PC-3 (cell line): ENCODE data around the gene C16orf92. TPM values are rescaled to one million over a fixed set of nuclear protein-coding genes. Genes with fewer than 3 reads are reported as not detected.

Source experiments
- ATAC-seq: fragments of 200-7000 bp; cut with Tn5 transposase; 2 replicates; pipeline ENCODE4 v1.9.1; 2020; ENCODE audit warnings: mild to moderate bottlenecking, moderate library complexity
- BruUV-seq: library from RNA; stranded (reverse); fragments of 400-500 nt; replicated peaks from 2 replicates; lab custom pipeline; 2021; lab: Mats Ljungman, UMichigan
- CTCF ChIA-PET: fragments of 300-600 bp; sonication (Branson Sonifier 250); formaldehyde crosslinking; loops from one replicate; lab custom pipeline; 2022; ENCODE audit warnings: antibody characterized with exemption; lab: Charles Lee
- POLR2A ChIA-PET: fragments of 300-600 bp; sonication (Branson Sonifier 250); formaldehyde crosslinking; loops from one replicate; lab custom pipeline; 2022; ENCODE audit warnings: antibody characterized with exemption; ENCODE audit not compliant: unreplicated experiment; lab: Charles Lee
- DNase-seq: peaks from one replicate; pipeline ENCODE4 v3.0.0-alpha.2; 2015
- H2AFZ ChIP-seq: fragments of 300-600 bp; sonication (generic); 2 replicates; pipeline ENCODE4 v1.6.0; 2016; ENCODE audit warnings: antibody characterized with exemption, low read length
- H3F3A ChIP-seq: fragments of 300-600 bp; sonication (generic); one replicate; pipeline ENCODE4 v1.6.0; 2017; ENCODE audit warnings: antibody characterized with exemption, low read length, control low read depth, mild to moderate bottlenecking; ENCODE audit not compliant: unreplicated experiment
- H3K27ac ChIP-seq: fragments of 300-600 bp; sonication (generic); 2 replicates; pipeline ENCODE4 v1.5.1; 2016; ENCODE audit warnings: mild to moderate bottlenecking, low read length
- H3K27me3 ChIP-seq: fragments of 300-600 bp; sonication (generic); 2 replicates; pipeline ENCODE4 v1.6.1; 2016; ENCODE audit warnings: low read length, mixed read lengths
- H3K36me3 ChIP-seq: fragments of 300-600 bp; sonication (generic); 2 replicates; pipeline ENCODE4 v1.6.1; 2016; ENCODE audit warnings: low read depth, mixed run types, low read length, mixed read lengths
- H3K4me1 ChIP-seq: fragments of 300-600 bp; sonication (generic); 2 replicates; pipeline ENCODE4 v1.5.1; 2016; ENCODE audit warnings: low read length; ENCODE audit not compliant: insufficient read depth
- H3K4me2 ChIP-seq: fragments of 300-600 bp; sonication (generic); 2 replicates; pipeline ENCODE4 v1.6.0; 2016; ENCODE audit warnings: low read length
- H3K4me3 ChIP-seq: fragments of 300-600 bp; sonication (generic); 2 replicates; pipeline ENCODE4 v1.5.1; 2016; ENCODE audit warnings: mild to moderate bottlenecking, low read length, mixed read lengths
- H3K79me2 ChIP-seq: fragments of 300-600 bp; sonication (generic); 2 replicates; pipeline ENCODE4 v1.6.1; 2017; ENCODE audit warnings: low read length, mixed read lengths
- H3K9ac ChIP-seq: fragments of 300-600 bp; sonication (generic); 2 replicates; pipeline ENCODE4 v1.6.0; 2016; ENCODE audit warnings: mild to moderate bottlenecking, low read length
- H3K9me2 ChIP-seq: fragments of 300-600 bp; sonication (generic); replicated peaks from 2 replicates; pipeline ENCODE4 v1.6.1; 2016; ENCODE audit warnings: mixed run types, low read length, mixed read lengths
- H3K9me3 ChIP-seq: fragments of 300-600 bp; sonication (generic); 2 replicates; pipeline ENCODE4 v1.6.1; 2016; ENCODE audit warnings: low read length, mixed read lengths
- H4K20me1 ChIP-seq: fragments of 300-600 bp; sonication (generic); 2 replicates; pipeline ENCODE4 v1.6.1; 2016; ENCODE audit warnings: low read length, mixed read lengths
- EZH2 ChIP-seq: fragments of 300-600 bp; sonication (generic); IDR thresholded peaks from one replicate; pipeline ENCODE4 v1.6.1; 2017; ENCODE audit warnings: antibody characterized with exemption, mild to moderate bottlenecking, low read length; ENCODE audit not compliant: unreplicated experiment
- EZH2phosphoT487 ChIP-seq: fragments of 300-600 bp; sonication (generic); IDR thresholded peaks from 2 replicates; pipeline ENCODE4 v1.6.1; 2018; ENCODE audit warnings: mild to moderate bottlenecking, antibody characterized with exemption, low read length, borderline replicate concordance
- intact Hi-C: fragments of 100-400 bp; cut with micrococcal nuclease; formaldehyde crosslinking; loops from 2 replicates; pipeline ENCODE4 v1.9.0; 2023
- total RNA-seq: library from RNA; depleted of rRNA; stranded (reverse); fragments of >200 nt; gene quantifications from 2 replicates; pipeline ENCODE4 v1.2.3, GENCODE V29; 2014
- TF ChIP-seq, protein P1 (sequence below): fragments of 300-600 bp; sonication (generic); conservative IDR thresholded peaks from 2 replicates; pipeline ENCODE4 v1.5.1; 2017; ENCODE audit warnings: antibody characterized with exemption, low read depth, mild to moderate bottlenecking, low read length

The C16orf92 gene
- total RNA-seq, 1 experiment from 2014 or later = not detected

DNA sequence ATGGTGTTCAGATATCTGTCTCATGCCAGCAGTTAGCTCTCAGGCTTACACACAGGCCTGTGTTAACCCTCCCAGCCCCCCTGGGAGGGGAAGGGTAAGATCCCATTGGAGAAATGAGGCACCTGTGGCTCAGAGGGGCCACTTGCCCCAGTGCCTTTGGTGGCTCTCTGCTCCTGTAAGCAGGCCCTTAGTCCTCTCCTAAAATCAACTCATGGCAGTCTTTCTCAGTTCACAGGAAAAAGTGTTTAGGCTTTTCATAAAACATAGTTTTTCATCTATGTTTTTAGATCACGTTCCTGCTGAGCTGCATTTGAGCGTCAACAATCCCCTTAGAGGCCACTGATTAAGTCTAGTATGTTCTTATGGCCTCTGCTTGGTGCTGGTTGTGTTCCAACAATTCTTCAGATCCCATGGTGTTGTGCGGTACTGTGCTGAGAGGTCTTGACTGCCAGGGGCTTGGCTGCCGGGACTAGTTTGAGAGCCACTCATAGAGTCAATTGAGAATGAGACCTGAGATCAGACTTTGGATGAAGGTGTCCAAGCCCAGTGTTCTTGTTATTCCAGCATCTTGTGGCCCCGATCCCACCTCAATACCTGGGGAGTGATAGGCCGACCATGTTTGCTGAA, 38.7 kb upstream of the C16orf92 start:
- H3K9me2 ChIP-seq = no peaks in the 10 kb centered on the region
- H2AFZ ChIP-seq = no peak overlapping the region
- peaks cover 31% of the 10 kb centered on the region for H3K36me3 ChIP-seq
- BruUV-seq = no TSS peak
- no peaks in the 10 kb centered on the region for H3K9me3 ChIP-seq
- H3K4me3 ChIP-seq = no peak overlapping the region
- ATAC-seq = no peak
- no peaks in the 10 kb centered on the region for H3K27me3 ChIP-seq
- intact Hi-C loops = no loop called here
- no peaks in the 10 kb centered on the region for H3K79me2 ChIP-seq
- TF ChIP-seq, protein P1, sequence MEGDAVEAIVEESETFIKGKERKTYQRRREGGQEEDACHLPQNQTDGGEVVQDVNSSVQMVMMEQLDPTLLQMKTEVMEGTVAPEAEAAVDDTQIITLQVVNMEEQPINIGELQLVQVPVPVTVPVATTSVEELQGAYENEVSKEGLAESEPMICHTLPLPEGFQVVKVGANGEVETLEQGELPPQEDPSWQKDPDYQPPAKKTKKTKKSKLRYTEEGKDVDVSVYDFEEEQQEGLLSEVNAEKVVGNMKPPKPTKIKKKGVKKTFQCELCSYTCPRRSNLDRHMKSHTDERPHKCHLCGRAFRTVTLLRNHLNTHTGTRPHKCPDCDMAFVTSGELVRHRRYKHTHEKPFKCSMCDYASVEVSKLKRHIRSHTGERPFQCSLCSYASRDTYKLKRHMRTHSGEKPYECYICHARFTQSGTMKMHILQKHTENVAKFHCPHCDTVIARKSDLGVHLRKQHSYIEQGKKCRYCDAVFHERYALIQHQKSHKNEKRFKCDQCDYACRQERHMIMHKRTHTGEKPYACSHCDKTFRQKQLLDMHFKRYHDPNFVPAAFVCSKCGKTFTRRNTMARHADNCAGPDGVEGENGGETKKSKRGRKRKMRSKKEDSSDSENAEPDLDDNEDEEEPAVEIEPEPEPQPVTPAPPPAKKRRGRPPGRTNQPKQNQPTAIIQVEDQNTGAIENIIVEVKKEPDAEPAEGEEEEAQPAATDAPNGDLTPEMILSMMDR = no peak
- no peak overlapping the region for H3K4me2 ChIP-seq
- no peaks in the 10 kb centered on the region for H4K20me1 ChIP-seq
- no peaks in the 10 kb centered on the region for H3K4me1 ChIP-seq
- H3K9ac ChIP-seq = no peak overlapping the region
- no peak for DNase-seq
- no peak overlapping the region for H3K27ac ChIP-seq
- no peaks in the 10 kb centered on the region for H3F3A ChIP-seq
- CTCF ChIA-PET = no interaction called here
- POLR2A ChIA-PET = no interaction called here

DNA sequence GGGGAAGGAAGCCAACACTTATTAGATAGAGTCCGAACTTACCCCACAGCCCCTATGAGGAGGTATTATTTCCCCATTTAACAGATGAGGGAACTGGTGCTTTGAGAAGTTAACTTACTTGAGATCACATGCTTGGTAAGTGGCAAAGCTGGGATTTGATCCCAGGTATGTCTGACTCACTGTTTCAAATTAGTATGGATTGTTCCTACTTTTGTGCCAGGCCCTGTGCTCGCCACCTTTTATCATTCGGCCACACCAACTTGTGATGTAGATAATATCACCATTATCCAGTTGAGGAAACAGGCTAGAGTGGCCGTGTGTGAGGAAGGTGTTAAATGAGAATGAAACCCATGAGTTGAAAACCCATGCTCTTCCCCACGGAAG, 38.2 kb upstream of the C16orf92 start:
- Histone ChIP-seq H3K36me3 (peaks cover 26% of the 10 kb centered on the region), H3K9me2 (no peaks in the 10 kb centered on the region), H3K27me3 (no peaks in the 10 kb centered on the region), H3K9me3 (no peaks in the 10 kb centered on the region), H3K4me2 (no peak overlapping the region), H3K9ac (no peak overlapping the region), H4K20me1 (no peaks in the 10 kb centered on the region), H3K4me1 (no peaks in the 10 kb centered on the region), H3F3A (no peaks in the 10 kb centered on the region), H3K4me3 (no peak overlapping the region), H2AFZ (no peak overlapping the region), H3K79me2 (no peaks in the 10 kb centered on the region), H3K27ac (no peak overlapping the region)
- no TSS peak for BruUV-seq
- ATAC-seq (no peak), DNase-seq (no peak)
- TF ChIP-seq EZH2phosphoT487 = no peak
- TF ChIP-seq, protein P1 = no peak
- TF ChIP-seq EZH2 = no peak
- ChIA-PET POLR2A (no interaction called here), CTCF (no interaction called here)
- intact Hi-C loops = no loop called here

DNA sequence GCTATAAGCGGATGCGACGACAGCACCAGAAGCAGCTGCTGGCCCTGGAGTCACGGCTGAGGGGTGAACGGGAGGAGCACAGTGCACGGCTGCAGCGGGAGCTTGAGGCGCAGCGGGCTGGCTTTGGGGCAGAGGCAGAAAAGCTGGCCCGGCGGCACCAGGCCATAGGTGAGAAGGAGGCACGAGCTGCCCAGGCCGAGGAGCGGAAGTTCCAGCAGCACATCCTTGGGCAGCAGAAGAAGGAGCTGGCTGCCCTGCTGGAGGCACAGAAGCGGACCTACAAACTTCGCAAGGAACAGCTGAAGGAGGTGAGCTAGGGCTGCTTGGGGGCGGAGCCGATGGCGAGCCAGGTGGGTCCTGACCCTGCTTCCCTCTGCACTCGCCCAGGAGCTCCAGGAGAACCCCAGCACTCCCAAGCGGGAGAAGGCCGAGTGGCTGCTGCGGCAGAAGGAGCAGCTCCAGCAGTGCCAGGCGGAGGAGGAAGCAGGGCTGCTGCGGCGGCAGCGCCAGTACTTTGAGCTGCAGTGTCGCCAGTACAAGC, 37.7 kb upstream of the C16orf92 start:
- Histone ChIP-seq H3K27me3 (no peaks in the 10 kb centered on the region), H3K79me2 (no peaks in the 10 kb centered on the region), H3K4me2 (no peak overlapping the region), H3K9ac (no peak overlapping the region), H3K4me1 (no peaks in the 10 kb centered on the region), H3K9me3 (no peaks in the 10 kb centered on the region), H3K36me3 (peaks cover 20% of the 10 kb centered on the region), H2AFZ (no peak overlapping the region), H3K9me2 (no peaks in the 10 kb centered on the region), H3K4me3 (no peak overlapping the region), H4K20me1 (no peaks in the 10 kb centered on the region), H3K27ac (no peak overlapping the region), H3F3A (no peaks in the 10 kb centered on the region)
- ATAC-seq (no peak), DNase-seq (no peak)
- TF ChIP-seq, protein P1 = no peak
- no peak for TF ChIP-seq EZH2
- no peak for TF ChIP-seq EZH2phosphoT487
- ChIA-PET POLR2A (no interaction called here), CTCF (interaction anchor here (0.6 kb wide), 1 partner anchor 46 kb away, joined by 3 read pairs; the partner anchor contains the start of gene TLCD3B)
- no TSS peak for BruUV-seq
- intact Hi-C loops = no loop called here
